Hepatocyte (in vitro differentiated cells): ENCODE data around the gene DIDO1. TPM values are rescaled to one million over a fixed set of nuclear protein-coding genes. Genes with fewer than 3 reads are reported as not detected.

Source experiments
- DNase-seq: peaks from one replicate; pipeline ENCODE4 v3.0.0-alpha.2; 2016; ENCODE audit warnings: low spot score
- H2AFZ ChIP-seq: fragments of 200-600 bp; sonication (generic); 2 replicates; pipeline ENCODE4 v1.6.0; 2016; ENCODE audit warnings: antibody characterized with exemption, mild to moderate bottlenecking
- H3K27ac ChIP-seq: fragments of 200-600 bp; sonication (generic); 2 replicates; pipeline ENCODE4 v1.5.1; 2016; ENCODE audit warnings: mild to moderate bottlenecking
- H3K27me3 ChIP-seq: fragments of 200-600 bp; sonication (generic); 2 replicates; pipeline ENCODE4 v1.6.1; 2016
- H3K36me3 ChIP-seq: fragments of 200-600 bp; sonication (generic); replicated peaks from 2 replicates; pipeline ENCODE4 v1.5.1; 2016; ENCODE audit warnings: low read depth; ENCODE audit not compliant: insufficient read depth
- H3K4me1 ChIP-seq: fragments of 200-600 bp; sonication (generic); 2 replicates; pipeline ENCODE4 v1.5.1; 2016; ENCODE audit warnings: mild to moderate bottlenecking, moderate library complexity; ENCODE audit not compliant: insufficient read depth
- H3K4me2 ChIP-seq: fragments of 200-600 bp; sonication (generic); 2 replicates; pipeline ENCODE4 v1.6.0; 2016
- H3K4me3 ChIP-seq: fragments of 200-600 bp; sonication (generic); 2 replicates; pipeline ENCODE4 v1.5.1; 2016; ENCODE audit warnings: mild to moderate bottlenecking
- H3K79me2 ChIP-seq: fragments of 200-600 bp; sonication (generic); 2 replicates; pipeline ENCODE4 v1.6.0; 2017; ENCODE audit warnings: mild to moderate bottlenecking
- H3K9me2 ChIP-seq: fragments of 200-600 bp; sonication (generic); replicated peaks from 2 replicates; pipeline ENCODE4 v1.6.0; 2017; ENCODE audit warnings: mild to moderate bottlenecking; ENCODE audit not compliant: insufficient read depth
- H3K9me3 ChIP-seq: fragments of 200-600 bp; sonication (generic); 2 replicates; pipeline ENCODE4 v1.5.1; 2016; ENCODE audit warnings: low read depth, mild to moderate bottlenecking
- H4K20me1 ChIP-seq: fragments of 200-600 bp; sonication (generic); 2 replicates; pipeline ENCODE4 v1.6.0; 2016; ENCODE audit warnings: mild to moderate bottlenecking; ENCODE audit not compliant: insufficient read depth, poor library complexity, severe bottlenecking
- CTCF ChIP-seq: fragments of 200-600 bp; sonication (generic); IDR thresholded peaks from 2 replicates; pipeline ENCODE4 v1.5.1; 2016; ENCODE audit warnings: antibody characterized with exemption, mild to moderate bottlenecking; ENCODE audit not compliant: poor library complexity
- EZH2 ChIP-seq: fragments of 200-600 bp; sonication (generic); IDR thresholded peaks from 2 replicates; pipeline ENCODE4 v1.6.1; 2016; ENCODE audit warnings: antibody characterized with exemption, mild to moderate bottlenecking, borderline replicate concordance
- EZH2phosphoT487 ChIP-seq: fragments of 200-600 bp; sonication (generic); IDR thresholded peaks from one replicate; pipeline ENCODE4 v1.6.1; 2018; ENCODE audit warnings: antibody characterized with exemption, mild to moderate bottlenecking, low read depth, moderate library complexity; ENCODE audit not compliant: unreplicated experiment, severe bottlenecking
- WGBS: methylation state at CpG from one replicate; pipeline ENCODE4 v1.1.6; 2016; ENCODE audit warnings: low lambda C conversion rate; ENCODE audit errors: missing lambda C conversion rate; 5-methylcytosine and 5-hydroxymethylcytosine counted together
- polyA plus RNA-seq: library from polyadenylated mRNA; unstranded; fragments of >200 nt; fragmentation: Nextera tagmentation; extraction: Ambion mirVana; gene quantifications from 2 replicates; pipeline ENCODE4 v1.2.1, GENCODE V29; 2016
- total RNA-seq: library from RNA; depleted of rRNA; stranded (reverse); fragments of >200 nt; gene quantifications from 2 replicates; pipeline ENCODE4 v1.2.3, GENCODE V29; 2014

Gene DIDO1
- total and polyA plus RNA-seq, 2 experiments from 2014 or later: 26.5 to 31.6 TPM

GRCh38 chr20:62893700-62894099 lies 32.6 kb downstream of the DIDO1 start:
- Histone ChIP-seq H3K36me3 (peaks cover 8% of the 10 kb centered on the region), H3K27ac (no peak overlapping the region), H3K4me2 (no peak overlapping the region), H3K4me1 (peaks cover under 1% of the 10 kb centered on the region), H3K9me3 (no peaks in the 10 kb centered on the region), H2AFZ (no peak overlapping the region), H3K4me3 (no peak overlapping the region), H3K27me3 (no peaks in the 10 kb centered on the region), H4K20me1 (no peaks in the 10 kb centered on the region), H3K79me2 (peaks cover 3% of the 10 kb centered on the region), H3K9me2 (no peaks in the 10 kb centered on the region)
- TF ChIP-seq EZH2phosphoT487 (no peak), EZH2 (no peak), CTCF (no peak)
- 93% methylated on average over 14 of the region's 14 CpGs for WGBS
- no peak for DNase-seq

DNA sequence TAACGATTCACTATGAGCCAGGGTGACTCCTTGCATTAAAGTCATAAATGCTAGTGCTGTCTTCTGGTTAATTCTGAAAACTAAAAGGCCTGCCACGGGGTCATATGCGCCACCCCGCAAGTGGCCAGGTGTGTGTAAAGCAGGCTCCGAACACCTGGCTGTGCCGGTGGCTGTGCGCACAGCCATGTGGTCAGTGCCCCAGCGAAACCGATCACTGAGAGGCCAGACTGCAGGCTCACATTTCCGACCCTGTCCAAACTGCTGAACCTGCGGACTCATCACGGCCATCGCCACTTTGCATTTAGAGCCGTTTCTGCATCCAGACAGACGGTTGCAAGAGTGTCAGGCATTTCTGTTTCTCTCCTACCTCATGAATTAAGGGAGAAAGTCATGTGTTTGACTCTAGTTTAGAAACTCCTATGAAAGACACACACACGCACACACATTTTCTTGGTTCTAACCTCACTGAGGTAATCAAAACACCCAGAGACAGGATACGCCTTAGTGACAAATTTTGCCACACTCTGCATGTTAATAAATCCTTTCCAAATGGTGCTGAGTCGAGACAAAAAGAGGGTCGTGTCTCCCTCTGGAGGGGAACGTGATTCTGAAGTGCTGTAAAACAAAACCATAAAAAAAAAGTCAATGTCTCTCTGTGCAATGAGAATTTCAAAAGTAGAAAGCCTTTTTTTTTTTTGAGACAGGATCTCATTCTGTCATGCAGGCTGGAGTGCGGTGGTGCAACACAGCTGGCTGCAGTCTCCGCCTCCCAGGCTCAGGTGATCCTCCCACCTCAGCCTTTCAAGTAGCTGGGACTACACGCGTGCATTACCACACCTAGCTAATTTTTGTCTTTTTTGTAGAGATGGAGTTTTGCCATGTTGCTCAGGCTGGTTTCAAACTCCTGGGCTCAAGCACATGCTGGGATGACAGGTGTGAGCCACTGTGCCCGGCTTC lies 33.7 kb downstream of the DIDO1 start:
- no peak overlapping the region for H3K4me2 ChIP-seq
- no peaks in the 10 kb centered on the region for H3K79me2 ChIP-seq
- no peaks in the 10 kb centered on the region for H3K9me2 ChIP-seq
- TF ChIP-seq CTCF (no peak), EZH2 (no peak), EZH2phosphoT487 (no peak)
- WGBS: 94% methylated on average over 25 of the region's 25 CpGs
- H3K4me3 ChIP-seq: no peak overlapping the region
- no peaks in the 10 kb centered on the region for H3K9me3 ChIP-seq
- no peak overlapping the region for H3K27ac ChIP-seq
- peaks cover 8% of the 10 kb centered on the region for H3K36me3 ChIP-seq
- H3K27me3 ChIP-seq: no peaks in the 10 kb centered on the region
- no peak for DNase-seq
- no peak overlapping the region for H2AFZ ChIP-seq
- H4K20me1 ChIP-seq: no peaks in the 10 kb centered on the region
- H3K4me1 ChIP-seq: no peaks in the 10 kb centered on the region

- DNase-seq: no peak
- H3K36me3 ChIP-seq: peaks cover 8% of the 10 kb centered on the region
- no peaks in the 10 kb centered on the region for H3K79me2 ChIP-seq
These were observed 35.2 kb downstream of the DIDO1 start for GRCh38 chr20:62891111-62891510.

More at GRCh38 chr20:62891111-62891510, 35.2 kb downstream of the DIDO1 start:
- no peaks in the 10 kb centered on the region for H3K4me1 ChIP-seq
- no peak overlapping the region for H3K4me3 ChIP-seq
- no peak overlapping the region for H3K27ac ChIP-seq
- H2AFZ ChIP-seq: no peak overlapping the region
- H3K9me2 ChIP-seq: no peaks in the 10 kb centered on the region
- no peak for TF ChIP-seq EZH2phosphoT487
- TF ChIP-seq CTCF: no peak
- TF ChIP-seq EZH2: no peak
- H3K4me2 ChIP-seq: no peak overlapping the region
- no peaks in the 10 kb centered on the region for H4K20me1 ChIP-seq
- H3K27me3 ChIP-seq: no peaks in the 10 kb centered on the region
- WGBS: 92% methylated on average over 15 of the region's 15 CpGs
- no peaks in the 10 kb centered on the region for H3K9me3 ChIP-seq
